Esophagus squamous epithelium (tissue), 5 donors: ENCODE data around the gene TMEM131L. TPM values are rescaled to one million over a fixed set of nuclear protein-coding genes. Genes with fewer than 3 reads are reported as not detected.
A peak's percentile ranks its signal among the peaks of the same experiment; 100 is the strongest.
"Not testable (repeated sequence)": the region's sequence is repeated elsewhere in the genome, so short reads cannot be mapped to it uniquely, and the experiment has no call there.

Experiments
- DNase-seq: peaks from one replicate; lab custom pipeline; 2025; lab: John Stamatoyannopoulos, UW
- H3K27ac ChIP-seq, 4 donors: fragments of 200-600 bp; sonication (generic); one replicate each; pipeline ENCODE4 v1.5.1; 2016 to 2019; ENCODE audit warnings: mild to moderate bottlenecking in 1 of 4
- H3K27me3 ChIP-seq, 4 donors: fragments of 200-600 bp; sonication (generic); 1 replicate in 3 of 4; 2 replicates in 1 of 4; pipeline versions ENCODE4 v1.5.1 to v1.6.0; 2017 to 2021; ENCODE audit warnings: antibody characterized with exemption in 1 of 4
- H3K36me3 ChIP-seq, 3 donors: fragments of 200-600 bp; sonication (generic); one replicate each; pipeline ENCODE4 v1.5.1; 2016 to 2019
- H3K4me1 ChIP-seq, 3 donors: fragments of 200-600 bp; sonication (generic); one replicate each; pipeline ENCODE4 v1.5.1; 2017 to 2019
- H3K4me3 ChIP-seq, 4 donors: fragments of 200-600 bp; sonication (generic); 1 replicate in 3 of 4; 2 replicates in 1 of 4; pipeline ENCODE4 v1.5.1; 2016 to 2019; ENCODE audit warnings: mild to moderate bottlenecking in 2 of 4, moderate library complexity in 1 of 4
- H3K9me3 ChIP-seq, 3 donors: fragments of 200-600 bp; sonication (generic); one replicate each; pipeline ENCODE4 v1.5.1; 2016 to 2019
- POLR2A ChIP-seq, 4 donors: fragments of 450-650 bp; IDR thresholded peaks; one replicate each; pipeline ENCODE4 v1.6.1; 2017; ENCODE audit warnings: antibody characterized with exemption in 4 of 4, mild to moderate bottlenecking in 4 of 4, moderate library complexity in 3 of 4
- WGBS, 2 donors: methylation state at CpG; one replicate each; pipeline ENCODE4 v1.1.5; 2018; 5-methylcytosine and 5-hydroxymethylcytosine counted together
- intact Hi-C: fragments of 100-400 bp; cut with DNase I; formaldehyde crosslinking; loops from one replicate; pipeline ENCODE4 v1.15.0; 2022
- total RNA-seq, 4 donors: library from RNA; depleted of rRNA; stranded (reverse); fragments of >200 nt; gene quantifications; one replicate each; pipeline ENCODE4 v1.1.0, GENCODE V29; 2016
- TF ChIP-seq, protein P1 (sequence below), 6 experiments: fragments of 450-650 bp in 4 of 6; fragments of 200-600 bp in 2 of 6; sonication (generic) in 2 of 6; IDR thresholded peaks; one replicate each; pipeline ENCODE4 v1.5.1; 2016 to 2019; ENCODE audit warnings: antibody characterized with exemption in 6 of 6, mild to moderate bottlenecking in 4 of 6, moderate library complexity in 4 of 6
- donor health status: DM: yes; HTN: yes; CAD: no.

TMEM131L gene
- total RNA-seq, 4 donors from 2014 or later: 9.2 to 14.7 (median 12.4) TPM

GRCh38 chr4:153467897-153468262 is 1.7 kb downstream of the TMEM131L start:
- H3K4me1 ChIP-seq: peaks cover 29 to 85% (median 42%) of the 10 kb centered on the region in 3 donors
- H3K9me3 ChIP-seq: no peaks in the 10 kb centered on the region
- peak overlapping the region in 3 of 4 donors; percentile 73 to 96 (median 85) for H3K4me3 ChIP-seq
- intact Hi-C loops: loop anchor here (10.0 kb wide), 1 partner anchor 107 kb away; no protein-coding TSS in a partner anchor
- TF ChIP-seq, protein P1, sequence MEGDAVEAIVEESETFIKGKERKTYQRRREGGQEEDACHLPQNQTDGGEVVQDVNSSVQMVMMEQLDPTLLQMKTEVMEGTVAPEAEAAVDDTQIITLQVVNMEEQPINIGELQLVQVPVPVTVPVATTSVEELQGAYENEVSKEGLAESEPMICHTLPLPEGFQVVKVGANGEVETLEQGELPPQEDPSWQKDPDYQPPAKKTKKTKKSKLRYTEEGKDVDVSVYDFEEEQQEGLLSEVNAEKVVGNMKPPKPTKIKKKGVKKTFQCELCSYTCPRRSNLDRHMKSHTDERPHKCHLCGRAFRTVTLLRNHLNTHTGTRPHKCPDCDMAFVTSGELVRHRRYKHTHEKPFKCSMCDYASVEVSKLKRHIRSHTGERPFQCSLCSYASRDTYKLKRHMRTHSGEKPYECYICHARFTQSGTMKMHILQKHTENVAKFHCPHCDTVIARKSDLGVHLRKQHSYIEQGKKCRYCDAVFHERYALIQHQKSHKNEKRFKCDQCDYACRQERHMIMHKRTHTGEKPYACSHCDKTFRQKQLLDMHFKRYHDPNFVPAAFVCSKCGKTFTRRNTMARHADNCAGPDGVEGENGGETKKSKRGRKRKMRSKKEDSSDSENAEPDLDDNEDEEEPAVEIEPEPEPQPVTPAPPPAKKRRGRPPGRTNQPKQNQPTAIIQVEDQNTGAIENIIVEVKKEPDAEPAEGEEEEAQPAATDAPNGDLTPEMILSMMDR (IDR thresholded peaks at IDR 0.05): no peak
- TF ChIP-seq POLR2A (IDR thresholded peaks at IDR 0.05): no peak
- no peaks in the 10 kb centered on the region for H3K27me3 ChIP-seq
- H3K27ac ChIP-seq: peak overlapping the region; percentile 84 to 92 (median 89)
- DNase-seq: no peak
- 6 to 7% methylated on average over 4 of the region's 4 CpGs for WGBS, 2 donors
- no peaks in the 10 kb centered on the region for H3K36me3 ChIP-seq

- Histone ChIP-seq H3K36me3 (peaks cover 0 to 4% (median 0%) of the 10 kb centered on the region in 3 donors), H3K9me3 (no peaks in the 10 kb centered on the region), H3K27me3 (no peaks in the 10 kb centered on the region), H3K4me1 (peaks cover 29 to 92% (median 42%) of the 10 kb centered on the region in 3 donors), H3K4me3 (peak overlapping the region in 3 of 4 donors; percentile 73 to 96 (median 85)), H3K27ac (peak overlapping the region in 3 of 4 donors; percentile 49 to 92 (median 87))
- no peak for DNase-seq
- intact Hi-C loops: loop anchor here (10.0 kb wide), 1 partner anchor 106 kb away; no protein-coding TSS in a partner anchor
- 42 to 46% methylated on average over 1 of the region's 1 CpG for WGBS, 2 donors
- no peak for TF ChIP-seq POLR2A (IDR thresholded peaks at IDR 0.05)
- TF ChIP-seq, protein P1 (IDR thresholded peaks at IDR 0.05): no peak
These were observed 2.4 kb downstream of the TMEM131L start for GRCh38 chr4:153468587-153468986.

DNA sequence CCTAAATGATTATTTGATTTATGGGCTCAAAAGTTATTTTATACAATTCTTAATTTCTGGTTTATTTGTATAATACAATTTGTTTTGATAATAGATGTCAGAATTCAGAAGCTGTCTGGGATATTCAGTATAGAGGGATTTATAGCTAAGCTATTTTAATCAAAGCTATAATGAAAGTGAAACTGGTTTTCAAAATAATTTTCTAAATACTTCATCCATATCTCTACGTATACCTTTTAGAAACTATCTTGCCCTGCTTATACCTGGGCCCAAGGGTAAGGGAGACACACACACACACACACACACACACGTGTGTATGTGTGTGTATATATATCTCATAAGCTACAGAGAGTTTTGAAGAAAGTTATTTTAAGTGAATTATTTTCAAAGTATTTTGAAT is 2.9 kb downstream of the TMEM131L start:
- Histone ChIP-seq H3K27me3 (no peaks in the 10 kb centered on the region), H3K36me3 (peaks cover 0 to 8% (median 0%) of the 10 kb centered on the region in 3 donors), H3K9me3 (no peaks in the 10 kb centered on the region), H3K4me3 (peak overlapping the region in 3 of 4 donors; percentile 73 to 96 (median 85)), H3K27ac (peak overlapping the region in 2 of 4 donors; percentile 87 to 92), H3K4me1 (peaks cover 29 to 92% (median 42%) of the 10 kb centered on the region in 3 donors)
- TF ChIP-seq, protein P1 (IDR thresholded peaks at IDR 0.05): no peak
- TF ChIP-seq POLR2A (IDR thresholded peaks at IDR 0.05): no peak
- 7 to 15% methylated on average over 2 of the region's 2 CpGs for WGBS, 2 donors
- no peak for DNase-seq
- intact Hi-C loops: loop anchor here (10.0 kb wide), 1 partner anchor 106 kb away; no protein-coding TSS in a partner anchor

GRCh38 chr4:153471071-153471697 is 5.0 kb downstream of the TMEM131L start:
- WGBS, 2 donors: 54 to 74% methylated on average over 8 of the region's 9 CpGs
- H3K9me3 ChIP-seq, intact Hi-C loops, H3K27me3 ChIP-seq, DNase-seq: not testable (repeated sequence)
- Histone ChIP-seq H3K27ac (peak overlapping the region in 2 of 4 donors; percentile 19 to 47), H3K4me1 (peaks cover 20 to 73% (median 34%) of the 10 kb centered on the region in 3 donors), H3K4me3 (peak overlapping the region in 1 of 4 donors; percentile 40), H3K36me3 (peaks cover 0 to 27% (median 0%) of the 10 kb centered on the region in 3 donors)

- Histone ChIP-seq H3K9me3 (no peaks in the 10 kb centered on the region), H3K27me3 (no peaks in the 10 kb centered on the region), H3K27ac (peak overlapping the region in 2 of 4 donors; percentile 19 to 47), H3K4me3 (peak overlapping the region in 1 of 4 donors; percentile 40), H3K4me1 (peaks cover 20 to 71% (median 34%) of the 10 kb centered on the region in 3 donors), H3K36me3 (peaks cover 0 to 31% (median 0%) of the 10 kb centered on the region in 3 donors)
- TF ChIP-seq POLR2A (IDR thresholded peaks at IDR 0.05): no peak
- TF ChIP-seq, protein P1 (IDR thresholded peaks at IDR 0.05): no peak
- DNase-seq: peak; percentile 6
- intact Hi-C loops: no loop called here
- WGBS, 2 donors: 32 to 45% methylated on average over 5 of the region's 5 CpGs
These were observed 5.5 kb downstream of the TMEM131L start for GRCh38 chr4:153471698-153472093.
